Measurements from ENCODE around the gene RALGPS2.
"Not testable (repeated sequence)": the region's sequence is repeated elsewhere in the genome, so short reads cannot be mapped to it uniquely, and the experiment has no call there.

RALGPS2 gene

GRCh38 chr1:178725466-178726086, 532 bp downstream of the RALGPS2 start:
- peak; percentile 71 for DNase-seq (ENCODE audit: low spot score)

- peak; percentile 98 for DNase-seq (ENCODE audit: low spot score)
Observed at GRCh38 chr1:178726087-178726517, 1.1 kb downstream of the RALGPS2 start.

- no peak for DNase-seq (ENCODE audit: low spot score)
Observed at GRCh38 chr1:178726545-178726944, 1.5 kb downstream of the RALGPS2 start.

DNA sequence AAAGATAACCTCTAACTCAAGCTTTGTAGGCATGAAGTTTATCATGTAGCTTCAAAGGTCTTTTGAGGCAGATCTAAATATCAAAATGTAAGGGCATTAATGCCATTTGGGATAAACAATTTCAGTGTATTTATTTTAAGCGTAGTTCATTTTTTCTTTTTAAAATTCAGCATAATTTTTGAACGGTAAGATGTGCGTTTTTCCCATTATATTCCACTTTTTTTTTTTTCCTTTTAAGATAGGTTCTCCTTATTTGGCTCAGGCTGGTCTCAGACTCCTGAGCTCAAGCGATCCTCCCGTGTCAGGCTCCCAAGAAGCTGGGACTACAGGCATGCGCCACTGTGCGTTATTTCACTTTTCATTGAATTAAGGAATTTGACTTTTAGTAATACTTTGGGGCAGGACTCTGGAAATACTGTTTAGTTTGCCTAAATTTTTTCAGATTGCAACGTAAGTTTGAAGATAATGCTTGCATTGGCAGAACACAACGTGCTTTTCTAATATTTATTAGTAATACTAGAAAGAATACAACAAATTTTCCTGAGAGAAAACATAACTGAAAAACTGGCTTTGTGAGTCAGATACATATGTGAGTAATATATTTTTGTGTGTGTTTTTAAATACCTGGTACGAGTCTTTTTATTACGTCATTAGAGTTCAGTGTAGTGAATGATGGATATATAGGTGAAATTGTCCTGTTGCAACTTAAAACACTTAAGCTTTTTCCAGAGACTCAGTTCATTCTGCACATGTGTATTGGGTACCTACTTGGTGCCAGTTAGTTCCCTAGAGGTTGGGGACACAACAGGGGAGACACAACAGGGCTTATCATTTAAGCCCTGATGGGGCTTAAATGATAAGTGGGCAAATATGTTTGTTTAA, 2.2 kb downstream of the RALGPS2 start:
- DNase-seq (ENCODE audit: low spot score) = peak; percentile 73

GRCh38 chr1:178733972-178734371, 8.9 kb downstream of the RALGPS2 start:
- peak; percentile 49 for DNase-seq (ENCODE audit: low spot score)

DNA sequence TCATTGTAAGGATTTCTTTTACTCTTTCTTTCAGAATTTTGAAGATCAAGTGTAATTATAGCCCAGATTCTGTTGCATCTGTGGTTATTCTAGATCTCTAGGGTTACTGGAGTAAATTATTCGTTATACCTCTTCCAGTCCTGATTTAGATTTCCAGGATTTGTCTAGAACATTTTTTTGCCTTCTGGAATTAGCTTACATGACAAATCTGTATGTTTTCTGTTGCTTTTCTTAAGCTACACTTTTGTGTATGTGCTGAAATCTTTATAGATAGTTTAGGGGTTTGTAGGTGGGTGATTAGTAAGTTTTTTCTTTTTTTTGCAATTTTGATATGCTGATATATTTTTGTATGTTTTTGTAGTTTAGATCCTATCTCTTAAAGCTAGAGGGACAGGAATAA, 13.7 kb downstream of the RALGPS2 start:
- no peak for DNase-seq (ENCODE audit: low spot score)

DNA sequence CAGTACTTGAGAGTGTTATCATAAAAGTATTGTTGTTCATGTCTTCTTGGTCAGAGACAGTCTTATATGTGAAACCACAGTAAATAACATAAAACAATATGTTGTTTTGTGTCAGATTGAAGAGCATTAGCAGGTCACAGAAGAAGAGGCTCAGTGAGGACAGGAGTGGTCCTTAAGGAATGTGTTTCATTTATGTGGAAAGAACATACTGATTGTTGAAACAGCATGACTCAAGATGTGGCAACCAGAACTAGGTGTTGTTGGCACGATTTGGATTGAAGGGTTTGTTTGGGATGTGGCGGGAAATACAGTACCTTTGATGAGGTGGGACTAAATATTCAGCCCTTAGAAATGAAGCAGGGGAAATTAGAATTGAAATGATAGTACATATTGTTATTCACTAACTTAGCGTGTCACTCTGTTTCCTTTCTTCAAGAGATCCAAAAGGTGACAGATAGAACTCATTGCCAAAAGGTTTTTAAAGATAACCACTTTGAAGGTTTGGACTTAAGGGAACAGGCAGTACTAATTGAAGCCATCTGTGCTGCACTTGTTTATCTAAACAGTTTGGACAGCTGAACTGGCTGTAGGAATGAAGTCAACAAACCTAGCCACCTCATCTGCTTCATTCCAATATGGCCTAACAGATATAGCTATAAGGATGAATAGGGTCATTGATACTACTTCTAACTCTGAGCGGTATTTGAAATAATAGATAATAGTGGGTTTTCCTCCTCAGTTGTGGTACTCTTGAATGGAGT, 14.4 kb downstream of the RALGPS2 start:
- no peak for DNase-seq (ENCODE audit: low spot score)

DNA sequence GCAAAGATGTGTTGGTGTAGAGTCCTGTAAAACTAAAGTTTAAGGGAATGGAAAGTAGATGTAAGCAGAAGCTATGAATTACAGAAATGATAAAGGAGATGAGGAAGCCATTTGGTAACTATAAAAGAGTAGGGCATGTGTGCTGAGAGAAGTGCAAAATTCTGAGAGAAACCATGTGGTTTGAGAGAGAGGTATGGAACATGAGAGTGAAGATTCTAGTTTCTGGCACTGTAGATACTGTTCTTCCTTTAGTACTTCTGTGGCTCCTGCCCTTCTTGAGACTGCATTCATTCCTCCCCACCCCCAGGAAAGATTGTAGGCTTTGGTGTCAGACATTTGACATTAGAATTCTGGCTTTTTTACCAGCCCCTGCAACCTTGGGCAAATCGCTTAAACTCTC, 15.4 kb downstream of the RALGPS2 start:
- no peak for DNase-seq (ENCODE audit: low spot score)

GRCh38 chr1:178740924-178741323, 15.9 kb downstream of the RALGPS2 start:
- no peak for DNase-seq (ENCODE audit: low spot score)

DNA sequence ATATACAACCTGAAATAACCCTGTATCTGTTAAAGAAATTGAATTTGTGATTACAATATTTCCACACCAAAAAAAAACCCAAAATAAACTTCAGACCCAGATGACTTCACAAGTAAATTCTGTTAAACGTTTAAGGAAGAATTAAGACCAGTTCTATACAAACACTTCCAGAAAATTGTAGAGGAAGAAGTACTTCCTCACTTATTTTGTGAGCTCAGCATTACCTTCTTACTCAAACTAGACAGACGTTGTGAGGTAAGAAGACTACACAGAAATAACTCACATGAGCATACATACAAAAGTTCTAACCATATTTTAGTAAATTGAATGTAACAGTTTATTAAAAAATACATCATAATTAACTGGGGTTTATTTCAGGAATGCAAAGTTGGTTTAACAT, 18.8 kb downstream of the RALGPS2 start:
- no peak for DNase-seq (ENCODE audit: low spot score)

GRCh38 chr1:178745260-178745659, 20.2 kb downstream of the RALGPS2 start:
- no peak for DNase-seq (ENCODE audit: low spot score)

DNA sequence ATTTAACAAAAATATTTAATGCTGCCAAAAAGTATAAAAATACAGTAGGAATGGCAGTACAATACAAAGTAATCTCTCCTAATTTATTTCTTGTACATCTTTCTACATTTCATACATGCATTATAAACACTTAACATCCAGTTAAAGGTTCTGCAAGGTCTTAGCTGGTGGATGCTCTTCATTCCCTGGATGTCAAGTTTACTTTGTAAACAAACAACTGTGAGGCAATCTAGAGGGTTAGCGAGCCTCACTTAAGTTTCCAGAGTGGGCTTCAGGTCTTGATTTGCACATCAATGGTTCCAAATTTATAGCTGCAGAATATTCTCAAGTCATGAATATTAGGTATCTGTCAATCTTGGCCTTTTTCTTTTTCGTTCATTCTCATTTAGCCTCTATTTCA, 21.3 kb downstream of the RALGPS2 start:
- no peak for DNase-seq (ENCODE audit: low spot score)

DNA sequence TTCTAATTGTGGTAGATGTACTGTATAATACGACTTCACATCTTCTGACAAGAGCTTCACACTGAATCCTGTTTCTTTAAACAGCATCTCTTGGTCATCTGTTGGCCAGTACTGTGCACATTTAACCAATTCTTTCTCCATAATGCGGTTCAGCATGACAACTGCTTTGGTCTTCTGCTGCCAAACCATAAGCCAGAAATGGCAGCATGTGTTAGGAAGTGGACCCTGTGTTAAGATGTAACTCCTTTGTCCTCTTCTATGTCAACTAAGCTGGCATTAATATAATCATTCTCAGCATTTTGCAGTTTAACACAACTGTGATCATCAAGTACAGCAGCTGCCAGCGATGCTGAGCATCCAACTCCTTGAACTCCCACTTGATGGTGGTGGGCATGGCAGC, 22.3 kb downstream of the RALGPS2 start:
- DNase-seq (ENCODE audit: low spot score) = not testable (repeated sequence)

GRCh38 chr1:178749581-178750166, 24.6 kb downstream of the RALGPS2 start:
- DNase-seq (ENCODE audit: low spot score) = no peak

DNA sequence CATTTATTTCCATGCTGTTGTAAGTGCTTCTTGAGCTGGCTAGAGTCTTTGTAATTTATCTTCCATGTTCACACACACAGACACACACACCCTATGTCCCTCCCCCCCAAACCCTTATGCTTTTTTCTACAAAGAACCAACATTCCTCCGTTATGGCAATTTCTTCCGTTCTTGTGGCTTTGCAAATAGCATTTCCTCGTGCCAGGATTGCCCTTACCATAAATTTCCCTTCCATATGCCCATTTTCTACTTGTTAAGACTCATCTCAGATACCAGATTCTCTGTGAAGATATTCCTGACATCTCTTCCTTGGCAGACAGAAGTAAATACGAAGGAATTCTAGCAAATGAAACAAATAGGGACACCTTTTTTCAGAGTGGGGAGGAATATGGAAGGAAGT, 26.0 kb downstream of the RALGPS2 start:
- DNase-seq (ENCODE audit: low spot score) = no peak

- no peak for DNase-seq (ENCODE audit: low spot score)
Observed at GRCh38 chr1:178752891-178753290, 27.8 kb downstream of the RALGPS2 start.

- DNase-seq (ENCODE audit: low spot score) = not testable (repeated sequence)
Observed at GRCh38 chr1:178754655-178755256, 29.7 kb downstream of the RALGPS2 start.

- DNase-seq (ENCODE audit: low spot score) = peak; percentile 66
Observed at GRCh38 chr1:178768423-178768822, 43.4 kb downstream of the RALGPS2 start.

DNA sequence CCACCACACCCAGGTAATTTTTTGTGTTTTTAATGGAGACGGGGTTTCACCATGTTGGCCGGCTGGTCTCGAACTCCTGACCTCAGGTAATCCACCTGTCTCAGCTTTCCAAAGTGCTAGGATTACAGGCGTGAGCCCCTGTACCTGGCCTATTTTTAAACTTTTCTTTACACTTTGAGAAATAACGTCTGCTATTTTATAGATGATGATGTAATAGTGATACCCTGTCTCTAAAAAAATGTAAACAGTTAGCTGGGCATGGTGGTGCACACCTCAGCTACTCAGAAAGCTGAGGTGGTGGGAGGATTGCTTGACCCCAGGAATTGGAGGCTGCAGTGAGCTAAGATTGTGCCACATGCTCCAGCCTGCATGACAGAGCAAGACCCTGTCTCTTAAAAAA, 47.9 kb downstream of the RALGPS2 start:
- no peak for DNase-seq (ENCODE audit: low spot score)

- peak; percentile 62 for DNase-seq (ENCODE audit: low spot score)
Observed at GRCh38 chr1:178774263-178774662, 49.2 kb downstream of the RALGPS2 start.

- DNase-seq (ENCODE audit: low spot score) = no peak
Observed at GRCh38 chr1:178776553-178776952, 51.5 kb downstream of the RALGPS2 start.
